Thoracic aorta (tissue), 2 donors: Measurements from ENCODE around the gene PRDM16. TPM values are rescaled to one million over a fixed set of nuclear protein-coding genes. Genes with fewer than 3 reads are reported as not detected.
A peak's percentile ranks its signal among the peaks of the same experiment; 100 is the strongest.

Experiments
- ATAC-seq: fragments of 150-250 bp; one replicate; pipeline ENCODE4 v1.8.0; 2017; ENCODE audit warnings: low read depth; ENCODE audit not compliant: insufficient number of reproducible peaks, low FRiP score
- DNase-seq: peaks from one replicate; pipeline ENCODE4 v3.0.0-alpha.2; 2020; ENCODE audit warnings: low spot score
- H3K27ac ChIP-seq, 2 donors: fragments of 200-600 bp; sonication (generic); 1 replicate in 1 of 2; 2 replicates in 1 of 2; pipeline ENCODE4 v1.5.1; 2016; ENCODE audit warnings: mild to moderate bottlenecking in 2 of 2, moderate library complexity in 2 of 2
- H3K27me3 ChIP-seq: fragments of 200-600 bp; sonication (generic); replicated peaks from 2 replicates; pipeline ENCODE4 v1.6.0; 2016; ENCODE audit warnings: mild to moderate bottlenecking; ENCODE audit not compliant: insufficient read depth
- H3K36me3 ChIP-seq: fragments of 200-600 bp; sonication (generic); one replicate; pipeline ENCODE4 v1.5.1; 2016
- H3K4me1 ChIP-seq, 2 donors: fragments of 200-600 bp; sonication (generic); 1 replicate in 1 of 2; 2 replicates in 1 of 2; pipeline versions ENCODE4 v1.5.1 to v1.6.0; 2016; ENCODE audit warnings: low read depth in 2 of 2, mild to moderate bottlenecking in 1 of 2; ENCODE audit not compliant: control insufficient read depth in 1 of 2
- H3K4me3 ChIP-seq: fragments of 200-600 bp; sonication (generic); 2 replicates; pipeline ENCODE4 v1.5.1; 2016; ENCODE audit warnings: mild to moderate bottlenecking
- H3K9me3 ChIP-seq: fragments of 200-600 bp; sonication (generic); 2 replicates; pipeline ENCODE4 v1.5.1; 2016
- CTCF ChIP-seq: fragments of 200-600 bp; sonication (generic); IDR thresholded peaks from one replicate; pipeline ENCODE4 v1.5.1; 2019; ENCODE audit warnings: antibody characterized with exemption
- total RNA-seq, 2 donors: library from RNA; depleted of rRNA; stranded (reverse); fragments of >200 nt; gene quantifications; one replicate each; pipeline versions ENCODE4 v1.1.0 to v1.2.3, GENCODE V29; 2016

The PRDM16 gene
- total RNA-seq, 2 donors from 2014 or later, result 68.9 to 85.4 TPM

DNA sequence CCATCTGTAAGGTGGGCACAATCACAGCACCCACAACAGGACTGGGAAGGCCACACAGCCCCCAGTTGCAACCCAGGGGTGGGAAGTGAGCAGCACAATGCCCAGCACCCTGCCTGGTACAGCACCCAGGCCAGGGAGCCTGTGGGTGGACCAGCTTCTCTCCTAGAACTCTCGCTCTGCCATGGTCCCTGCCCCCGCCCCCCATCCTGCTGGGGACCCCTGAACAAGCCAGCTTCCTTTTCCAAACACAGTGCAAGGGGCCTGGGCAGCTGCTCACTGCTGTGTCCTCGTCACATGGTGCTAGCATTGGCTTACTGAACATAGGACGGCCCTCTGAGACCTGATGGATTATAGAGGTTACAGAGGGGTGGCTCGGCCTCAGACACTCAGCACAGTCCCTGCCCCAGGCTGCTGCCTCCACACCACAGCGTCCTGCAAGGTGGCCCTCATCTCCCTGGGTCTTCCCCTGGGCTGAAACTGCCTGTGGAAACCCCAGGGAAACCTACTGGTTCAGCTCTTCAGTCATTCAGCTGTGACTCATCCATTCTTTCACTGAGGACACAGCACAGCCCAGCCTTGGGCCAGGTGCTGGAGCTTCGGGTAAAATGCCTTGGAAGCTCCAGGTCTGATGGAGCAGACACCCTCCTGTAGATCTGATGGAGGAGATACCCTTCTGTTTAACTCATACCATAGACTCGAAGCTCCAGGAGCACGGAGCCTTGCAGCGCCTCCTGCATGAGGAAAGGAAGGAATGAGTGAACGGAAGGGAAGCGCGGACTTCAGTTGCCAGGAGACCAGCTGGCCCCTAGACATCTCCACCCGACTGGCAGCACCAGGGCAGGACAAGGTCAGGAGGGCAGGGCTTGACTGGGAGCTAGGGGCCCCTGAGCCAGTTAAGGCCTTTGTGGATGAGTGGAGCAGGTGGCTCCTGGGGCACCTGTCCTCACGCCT, 8.1 kb upstream of the PRDM16 start:
- peaks cover 10% of the 10 kb centered on the region for H3K36me3 ChIP-seq
- ATAC-seq (no peak), DNase-seq (no peak)
- H3K27ac ChIP-seq, result no peak overlapping the region
- no peaks in the 10 kb centered on the region for H3K9me3 ChIP-seq
- no peak for TF ChIP-seq CTCF
- H3K27me3 ChIP-seq, result no peaks in the 10 kb centered on the region
- peaks cover 11 to 39% of the 10 kb centered on the region in 2 donors for H3K4me1 ChIP-seq
- H3K4me3 ChIP-seq, result no peak overlapping the region

DNA sequence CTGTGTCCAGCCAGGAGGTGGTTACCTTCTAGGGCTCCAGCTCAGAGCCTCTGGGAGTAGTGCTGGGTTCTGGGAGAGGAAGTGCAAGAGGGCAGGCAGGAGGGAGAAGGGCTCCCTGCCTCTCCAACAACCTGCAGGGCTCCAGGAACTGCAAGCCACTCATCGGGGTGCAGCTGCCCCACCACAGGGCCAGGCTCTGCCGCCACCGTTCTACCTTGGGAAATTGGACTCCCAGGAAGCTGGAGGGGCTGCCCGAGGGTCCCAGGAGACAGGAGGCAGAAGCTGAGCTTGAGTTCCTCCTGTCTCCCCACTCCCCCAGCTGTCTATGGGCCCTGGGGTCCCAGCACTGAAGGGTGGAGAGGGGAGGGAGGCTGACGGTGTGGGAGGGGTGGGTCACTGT, 7.4 kb upstream of the PRDM16 start:
- Histone ChIP-seq H3K27me3 (no peaks in the 10 kb centered on the region), H3K27ac (peak overlapping the region in 1 of 2 donors; percentile 45), H3K36me3 (peaks cover 10% of the 10 kb centered on the region), H3K9me3 (no peaks in the 10 kb centered on the region), H3K4me1 (peaks cover 11 to 44% of the 10 kb centered on the region in 2 donors), H3K4me3 (no peak overlapping the region)
- no peak for TF ChIP-seq CTCF
- DNase-seq (no peak), ATAC-seq (no peak)

DNA sequence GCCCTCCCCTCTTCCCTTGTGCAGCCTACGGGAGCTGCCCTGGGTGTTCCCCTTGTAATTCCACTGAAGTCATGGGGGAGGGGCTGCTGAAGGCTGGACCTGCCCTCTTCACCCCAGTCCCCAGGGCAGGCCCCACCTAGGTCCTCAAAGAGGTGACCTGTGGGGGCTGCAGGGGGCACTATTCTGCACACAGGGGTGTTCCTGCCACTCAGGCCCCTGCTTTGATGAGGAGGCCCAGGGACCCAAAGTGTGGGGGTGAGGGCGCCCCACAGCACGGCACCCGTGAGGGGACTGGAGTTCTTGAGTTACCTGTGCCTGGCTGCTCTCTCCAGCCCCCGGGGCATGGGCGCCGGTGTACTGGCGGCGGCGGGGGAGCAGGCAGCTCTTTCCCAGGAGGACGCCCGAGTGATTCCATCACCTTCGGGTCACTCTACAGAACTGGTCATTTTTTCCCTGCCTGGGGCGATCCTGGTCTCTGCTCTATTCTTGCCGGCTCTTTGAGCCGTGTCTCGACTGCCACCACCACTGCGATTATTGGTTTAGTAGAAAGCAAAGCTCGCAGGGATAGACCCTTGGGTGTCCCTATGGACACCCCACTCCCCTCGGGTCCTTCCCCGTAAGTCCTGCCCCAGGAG, 6.9 kb upstream of the PRDM16 start:
- no peak for DNase-seq
- Histone ChIP-seq H3K27me3 (no peaks in the 10 kb centered on the region), H3K4me1 (peaks cover 11 to 49% of the 10 kb centered on the region in 2 donors), H3K27ac (peak overlapping the region; percentile 16 to 45), H3K9me3 (no peaks in the 10 kb centered on the region), H3K36me3 (peaks cover 10% of the 10 kb centered on the region), H3K4me3 (no peak overlapping the region)
- ATAC-seq, result no peak
- TF ChIP-seq CTCF, result no peak

DNA sequence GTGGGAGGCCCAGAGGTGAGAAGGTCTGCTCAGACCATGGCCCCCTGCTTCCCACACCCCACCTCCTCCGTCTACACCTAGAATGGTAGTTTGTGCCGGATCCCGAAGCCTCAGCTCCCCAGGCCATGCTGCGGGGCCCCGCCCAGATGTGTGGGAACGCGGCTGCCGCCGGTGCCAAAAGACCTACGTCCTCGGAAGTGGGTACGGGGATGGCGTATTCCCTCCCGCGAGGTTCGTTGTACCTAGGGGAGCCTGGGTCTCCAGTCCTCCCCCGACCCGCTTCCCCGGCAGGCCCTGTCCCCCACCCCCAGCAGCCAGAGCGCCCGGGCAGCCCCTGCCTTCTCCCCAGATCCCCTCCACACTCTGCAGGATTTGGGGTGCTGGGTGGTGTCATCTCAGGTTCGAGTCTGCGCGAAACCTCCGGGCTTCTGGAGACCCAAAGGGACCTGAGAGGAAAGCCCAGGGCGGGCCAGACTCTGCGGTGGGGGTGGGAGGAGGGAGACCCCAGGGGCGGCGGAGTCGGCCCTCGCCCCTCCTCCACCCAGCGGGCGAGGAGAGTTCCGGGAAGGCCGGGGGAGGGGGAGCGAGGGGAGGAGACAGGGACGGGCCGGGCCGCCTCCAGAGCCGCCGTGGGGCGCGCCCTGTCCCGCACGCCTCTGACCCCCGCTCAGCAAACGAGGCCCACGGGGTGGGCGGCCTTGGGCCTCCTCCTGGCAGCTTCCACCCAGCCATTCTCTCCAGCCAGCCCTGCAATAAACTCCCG, 6.2 kb upstream of the PRDM16 start:
- no peak for ATAC-seq
- Histone ChIP-seq H3K9me3 (no peaks in the 10 kb centered on the region), H3K4me1 (peaks cover 11 to 51% of the 10 kb centered on the region in 2 donors), H3K36me3 (peaks cover 10% of the 10 kb centered on the region), H3K27ac (peak overlapping the region; percentile 31 to 58), H3K4me3 (peak overlapping the region; percentile 91), H3K27me3 (no peaks in the 10 kb centered on the region)
- no peak for TF ChIP-seq CTCF
- DNase-seq, result no peak
